ENCODE results near the gene LYRM2. TPM values are rescaled to one million over a fixed set of nuclear protein-coding genes. Genes with fewer than 3 reads are reported as not detected.

Gene LYRM2
- total and polyA plus RNA-seq, 5 donors from 2014 or later: 21.8 to 81.4 (median 65.5) TPM

- H3K4me1 Mint-ChIP-seq: peaks cover 0 to 2% (median 0%) of the 10 kb centered on the region in 4 donors
- no peak overlapping the region for H3K27ac Mint-ChIP-seq
- Histone ChIP-seq H3K27me3 (ENCODE audit: control insufficient read depth, insufficient read depth, low read length) (peaks cover 2% of the 10 kb centered on the region), H3K4me1 (ENCODE audit: control insufficient read depth, insufficient read depth, low read length, poor library complexity, severe bottlenecking) (no peaks in the 10 kb centered on the region), H3K36me3 (ENCODE audit: control insufficient read depth, insufficient read depth, low read length) (no peaks in the 10 kb centered on the region), H3K4me3 (ENCODE audit: low read depth, low read length) (no peak overlapping the region), H3K9me3 (ENCODE audit: control insufficient read depth in 2 of 2, low read length in 2 of 2) (no peaks in the 10 kb centered on the region), H3K27ac (ENCODE audit: insufficient read depth, low read length, poor library complexity, severe bottlenecking) (no peak overlapping the region)
- H3K9me3 Mint-ChIP-seq: no peaks in the 10 kb centered on the region
- no peak for ATAC-seq (ENCODE audit: low read depth in 2 of 2)
- peaks cover 8% of the 10 kb centered on the region for H3K27me3 Mint-ChIP-seq
- H3K36me3 Mint-ChIP-seq: no peaks in the 10 kb centered on the region
- H3K4me3 Mint-ChIP-seq: no peak overlapping the region
- no peak for DNase-seq
Measured at GRCh38 chr6:89580997-89581666, 57.4 kb downstream of the LYRM2 start.

- no peaks in the 10 kb centered on the region for H3K4me1 Mint-ChIP-seq
- Histone ChIP-seq H3K27ac (ENCODE audit: insufficient read depth, low read length, poor library complexity, severe bottlenecking) (no peak overlapping the region), H3K27me3 (ENCODE audit: control insufficient read depth, insufficient read depth, low read length) (peaks cover 2% of the 10 kb centered on the region), H3K4me3 (ENCODE audit: low read depth, low read length) (no peak overlapping the region), H3K9me3 (ENCODE audit: control insufficient read depth in 2 of 2, low read length in 2 of 2) (no peaks in the 10 kb centered on the region), H3K4me1 (ENCODE audit: control insufficient read depth, insufficient read depth, low read length, poor library complexity, severe bottlenecking) (no peaks in the 10 kb centered on the region), H3K36me3 (ENCODE audit: control insufficient read depth, insufficient read depth, low read length) (no peaks in the 10 kb centered on the region)
- no peak for DNase-seq
- no peak for ATAC-seq (ENCODE audit: low read depth in 2 of 2)
- H3K36me3 Mint-ChIP-seq: no peaks in the 10 kb centered on the region
- no peak overlapping the region for H3K27ac Mint-ChIP-seq
- H3K9me3 Mint-ChIP-seq: peaks cover 0 to 2% (median 0%) of the 10 kb centered on the region in 7 donors
- H3K27me3 Mint-ChIP-seq: peaks cover 17% of the 10 kb centered on the region
- H3K4me3 Mint-ChIP-seq: no peak overlapping the region
Measured at GRCh38 chr6:89575562-89575960, 63.0 kb downstream of the LYRM2 start.

GRCh38 chr6:89574910-89575561 lies 63.5 kb downstream of the LYRM2 start:
- H3K36me3 Mint-ChIP-seq: no peaks in the 10 kb centered on the region
- no peak overlapping the region for H3K4me3 Mint-ChIP-seq
- peaks cover 0 to 2% (median 0%) of the 10 kb centered on the region in 7 donors for H3K9me3 Mint-ChIP-seq
- DNase-seq: no peak
- Histone ChIP-seq H3K9me3 (ENCODE audit: control insufficient read depth in 2 of 2, low read length in 2 of 2) (no peaks in the 10 kb centered on the region), H3K4me3 (ENCODE audit: low read depth, low read length) (no peak overlapping the region), H3K4me1 (ENCODE audit: control insufficient read depth, insufficient read depth, low read length, poor library complexity, severe bottlenecking) (no peaks in the 10 kb centered on the region), H3K36me3 (ENCODE audit: control insufficient read depth, insufficient read depth, low read length) (no peaks in the 10 kb centered on the region), H3K27me3 (ENCODE audit: control insufficient read depth, insufficient read depth, low read length) (peaks cover 2% of the 10 kb centered on the region), H3K27ac (ENCODE audit: insufficient read depth, low read length, poor library complexity, severe bottlenecking) (no peak overlapping the region)
- H3K27me3 Mint-ChIP-seq: peaks cover 17% of the 10 kb centered on the region
- H3K27ac Mint-ChIP-seq: no peak overlapping the region
- no peaks in the 10 kb centered on the region for H3K4me1 Mint-ChIP-seq
- no peak for ATAC-seq (ENCODE audit: low read depth in 2 of 2)

- Histone ChIP-seq H3K4me3 (ENCODE audit: low read depth, low read length) (no peak overlapping the region), H3K27ac (ENCODE audit: insufficient read depth, low read length, poor library complexity, severe bottlenecking) (no peak overlapping the region), H3K36me3 (ENCODE audit: control insufficient read depth, insufficient read depth, low read length) (no peaks in the 10 kb centered on the region), H3K27me3 (ENCODE audit: control insufficient read depth, insufficient read depth, low read length) (no peaks in the 10 kb centered on the region), H3K4me1 (ENCODE audit: control insufficient read depth, insufficient read depth, low read length, poor library complexity, severe bottlenecking) (no peaks in the 10 kb centered on the region), H3K9me3 (ENCODE audit: control insufficient read depth in 2 of 2, low read length in 2 of 2) (no peaks in the 10 kb centered on the region)
- Mint-ChIP-seq H3K27ac (no peak overlapping the region), H3K9me3 (no peaks in the 10 kb centered on the region), H3K4me1 (no peaks in the 10 kb centered on the region), H3K27me3 (peaks cover 4% of the 10 kb centered on the region), H3K4me3 (no peak overlapping the region), H3K36me3 (no peaks in the 10 kb centered on the region)
- DNase-seq: no peak
- ATAC-seq (ENCODE audit: low read depth in 2 of 2): no peak
Measured at GRCh38 chr6:89567630-89568390, 70.7 kb downstream of the LYRM2 start.

- Mint-ChIP-seq H3K27me3 (peaks cover 4% of the 10 kb centered on the region), H3K36me3 (no peaks in the 10 kb centered on the region), H3K4me1 (no peaks in the 10 kb centered on the region), H3K9me3 (no peaks in the 10 kb centered on the region), H3K4me3 (no peak overlapping the region), H3K27ac (no peak overlapping the region)
- DNase-seq (no peak), ATAC-seq (ENCODE audit: low read depth in 2 of 2) (no peak)
- H3K9me3 ChIP-seq (ENCODE audit: control insufficient read depth in 2 of 2, low read length in 2 of 2): no peaks in the 10 kb centered on the region
- H3K4me3 ChIP-seq (ENCODE audit: low read depth, low read length): no peak overlapping the region
- H3K27me3 ChIP-seq (ENCODE audit: control insufficient read depth, insufficient read depth, low read length): peaks cover 2% of the 10 kb centered on the region
- H3K27ac ChIP-seq (ENCODE audit: insufficient read depth, low read length, poor library complexity, severe bottlenecking): no peak overlapping the region
- H3K36me3 ChIP-seq (ENCODE audit: control insufficient read depth, insufficient read depth, low read length): no peaks in the 10 kb centered on the region
- no peaks in the 10 kb centered on the region for H3K4me1 ChIP-seq (ENCODE audit: control insufficient read depth, insufficient read depth, low read length, poor library complexity, severe bottlenecking)
Measured at GRCh38 chr6:89566930-89567629, 71.5 kb downstream of the LYRM2 start.

GRCh38 chr6:89566008-89566800 lies 72.3 kb downstream of the LYRM2 start:
- no peak for DNase-seq
- H3K27me3 Mint-ChIP-seq: no peaks in the 10 kb centered on the region
- ATAC-seq (ENCODE audit: low read depth in 2 of 2): no peak
- Histone ChIP-seq H3K9me3 (ENCODE audit: control insufficient read depth in 2 of 2, low read length in 2 of 2) (no peaks in the 10 kb centered on the region), H3K4me3 (ENCODE audit: low read depth, low read length) (no peak overlapping the region), H3K4me1 (ENCODE audit: control insufficient read depth, insufficient read depth, low read length, poor library complexity, severe bottlenecking) (no peaks in the 10 kb centered on the region), H3K27me3 (ENCODE audit: control insufficient read depth, insufficient read depth, low read length) (peaks cover 2% of the 10 kb centered on the region), H3K27ac (ENCODE audit: insufficient read depth, low read length, poor library complexity, severe bottlenecking) (no peak overlapping the region), H3K36me3 (ENCODE audit: control insufficient read depth, insufficient read depth, low read length) (no peaks in the 10 kb centered on the region)
- H3K4me1 Mint-ChIP-seq: no peaks in the 10 kb centered on the region
- H3K36me3 Mint-ChIP-seq: no peaks in the 10 kb centered on the region
- no peak overlapping the region for H3K4me3 Mint-ChIP-seq
- no peak overlapping the region for H3K27ac Mint-ChIP-seq
- H3K9me3 Mint-ChIP-seq: no peaks in the 10 kb centered on the region

GRCh38 chr6:89564752-89565427 lies 73.7 kb downstream of the LYRM2 start:
- Histone ChIP-seq H3K27me3 (ENCODE audit: control insufficient read depth, insufficient read depth, low read length) (peaks cover 2% of the 10 kb centered on the region), H3K4me1 (ENCODE audit: control insufficient read depth, insufficient read depth, low read length, poor library complexity, severe bottlenecking) (no peaks in the 10 kb centered on the region), H3K27ac (ENCODE audit: insufficient read depth, low read length, poor library complexity, severe bottlenecking) (no peak overlapping the region), H3K36me3 (ENCODE audit: control insufficient read depth, insufficient read depth, low read length) (no peaks in the 10 kb centered on the region), H3K9me3 (ENCODE audit: control insufficient read depth in 2 of 2, low read length in 2 of 2) (no peaks in the 10 kb centered on the region), H3K4me3 (ENCODE audit: low read depth, low read length) (no peak overlapping the region)
- no peak overlapping the region for H3K27ac Mint-ChIP-seq
- DNase-seq (no peak), ATAC-seq (ENCODE audit: low read depth in 2 of 2) (no peak)
- no peak overlapping the region for H3K4me3 Mint-ChIP-seq
- H3K27me3 Mint-ChIP-seq: peaks cover 7% of the 10 kb centered on the region
- H3K4me1 Mint-ChIP-seq: no peaks in the 10 kb centered on the region
- no peaks in the 10 kb centered on the region for H3K36me3 Mint-ChIP-seq
- H3K9me3 Mint-ChIP-seq: no peaks in the 10 kb centered on the region

All from CD4-positive, CD25-positive, alpha-beta regulatory T cell (primary cell).